SK-N-SH (cell line): ENCODE measurements around the gene COPS3. TPM values are rescaled to one million over a fixed set of nuclear protein-coding genes. Genes with fewer than 3 reads are reported as not detected.
A peak's percentile ranks its signal among the peaks of the same experiment; 100 is the strongest.

Experiments used
- CTCF ChIA-PET: fragments of 300-600, 350-600 bp; formaldehyde crosslinking; extraction: SDS; loops from one replicate; lab custom pipeline; 2021; lab: Yijun Ruan, JAX
- POLR2A ChIA-PET: fragments of 350-600 bp; sonication (Branson Sonifier 250); formaldehyde crosslinking; extraction: SDS; loops from one replicate; lab custom pipeline; 2020; ENCODE audit warnings: antibody characterized with exemption, inconsistent platforms; lab: Yijun Ruan, JAX
- DNase-seq: peaks from one replicate; pipeline ENCODE4 v3.0.0; 2012
- H2AFZ ChIP-seq: fragments of 200-600 bp; sonication (generic); 2 replicates; pipeline ENCODE4 v1.8.1; 2016; ENCODE audit warnings: antibody characterized with exemption, mild to moderate bottlenecking, low read depth
- H3F3A ChIP-seq: fragments of 200-600 bp; sonication (generic); replicated peaks from 2 replicates; pipeline ENCODE3; 2016; ENCODE audit warnings: antibody characterized with exemption, mild to moderate bottlenecking; ENCODE audit not compliant: insufficient read depth
- H3K27ac ChIP-seq, 2 experiments: fragments of 200-500 bp in 1 of 2; fragments of 200-600 bp in 1 of 2; sonication (Bioruptor generic) in 1 of 2; sonication (generic), shearing (Covaris generic) in 1 of 2; 2 replicates each; pipeline versions ENCODE4 v1.5.1 to v1.6.1; 2014 to 2016; ENCODE audit warnings: low read depth in 2 of 2, inconsistent platforms in 1 of 2, low read length in 1 of 2, mild to moderate bottlenecking in 1 of 2, mixed read lengths in 1 of 2
- H3K27me3 ChIP-seq: fragments of 200-600 bp; sonication (generic), shearing (Covaris generic); 2 replicates; pipeline ENCODE4 v1.6.1; 2016; ENCODE audit warnings: mixed run types; ENCODE audit not compliant: insufficient read depth
- H3K36me3 ChIP-seq, 2 experiments: fragments of 200-500 bp in 1 of 2; fragments of 200-600 bp in 1 of 2; sonication (Bioruptor generic) in 1 of 2; sonication (generic) in 1 of 2; replicated peaks in 1 of 2; 2 replicates each; pipeline versions ENCODE3 to v1.5.1; 2014 to 2016; ENCODE audit warnings: low read length in 1 of 2, mild to moderate bottlenecking in 1 of 2; ENCODE audit not compliant: insufficient read depth in 2 of 2, control insufficient read depth in 1 of 2
- H3K4me1 ChIP-seq, 2 experiments: fragments of 200-500 bp in 1 of 2; fragments of 200-600 bp in 1 of 2; sonication (Bioruptor generic) in 1 of 2; sonication (generic), shearing (Covaris generic) in 1 of 2; 2 replicates each; pipeline versions ENCODE4 v1.5.1 to v1.6.1; 2014 to 2016; ENCODE audit warnings: low read depth in 1 of 2, low read length in 1 of 2, mixed run types in 1 of 2; ENCODE audit not compliant: insufficient read depth in 2 of 2, control insufficient read depth in 1 of 2
- H3K4me2 ChIP-seq: fragments of 200-600 bp; sonication (generic), shearing (Covaris generic); 2 replicates; pipeline ENCODE4 v1.6.1; 2017; ENCODE audit warnings: mixed run types
- H3K4me3 ChIP-seq, 2 experiments: fragments of 200-500 bp in 1 of 2; fragments of 200-600 bp in 1 of 2; sonication (Bioruptor generic) in 1 of 2; sonication (generic), shearing (Covaris generic) in 1 of 2; 2 replicates each; pipeline versions ENCODE4 v1.5.1 to v1.8.1; 2014 to 2016; ENCODE audit warnings: low read depth in 2 of 2, inconsistent platforms in 1 of 2, low read length in 1 of 2, mild to moderate bottlenecking in 1 of 2, mixed read lengths in 1 of 2, moderate library complexity in 1 of 2
- H3K79me2 ChIP-seq: fragments of 200-600 bp; sonication (generic); 2 replicates; pipeline ENCODE4 v1.8.1; 2017; ENCODE audit warnings: mild to moderate bottlenecking; ENCODE audit not compliant: insufficient read depth
- H3K9ac ChIP-seq: fragments of 200-600 bp; sonication (generic); 2 replicates; pipeline ENCODE4 v1.6.1; 2017; ENCODE audit warnings: mixed run types
- H3K9me2 ChIP-seq: fragments of 200-600 bp; sonication (generic); 2 replicates; pipeline ENCODE4 v1.6.1; 2017; ENCODE audit warnings: mixed run types
- H3K9me3 ChIP-seq: fragments of 200-600 bp; sonication (generic); 2 replicates; pipeline ENCODE4 v1.6.1; 2017; ENCODE audit warnings: mixed run types, mild to moderate bottlenecking, moderate library complexity
- H4K20me1 ChIP-seq: fragments of 200-600 bp; sonication (generic); 2 replicates; pipeline ENCODE4 v1.6.1; 2017; ENCODE audit warnings: mild to moderate bottlenecking, mixed run types; ENCODE audit not compliant: insufficient read depth
- CHD2 ChIP-seq: fragments of 150-350 bp; IDR thresholded peaks from 2 replicates; pipeline ENCODE4 v1.6.1; 2018; ENCODE audit warnings: low read length; ENCODE audit not compliant: partially characterized antibody
- CTCF ChIP-seq: fragments of 200-600 bp; sonication (generic); IDR thresholded peaks from 2 replicates; pipeline ENCODE4 v1.6.1; 2017; ENCODE audit warnings: antibody characterized with exemption, mild to moderate bottlenecking, moderate library complexity
- ELF1 ChIP-seq: IDR thresholded peaks from 2 replicates; pipeline ENCODE4 v1.4.0; 2012
- EP300 ChIP-seq, 2 experiments: IDR thresholded peaks; 2 replicates each; pipeline versions ENCODE4 v1.4.0 to v1.6.1; 2012; ENCODE audit warnings: borderline replicate concordance in 1 of 2, low read depth in 1 of 2, low read length in 1 of 2
- FOXM1 ChIP-seq: IDR thresholded peaks from 2 replicates; pipeline ENCODE4 v1.4.0; 2012; ENCODE audit warnings: low read depth, mild to moderate bottlenecking
- GATA2 ChIP-seq: sonication (generic); formaldehyde crosslinking; IDR thresholded peaks from 2 replicates; pipeline ENCODE4 v1.5.0; 2020; ENCODE audit warnings: mild to moderate bottlenecking, missing genetic modification reagents
- JUND ChIP-seq: IDR thresholded peaks from 2 replicates; pipeline ENCODE4 v1.4.0; 2012
- MAX ChIP-seq: IDR thresholded peaks from 2 replicates; pipeline ENCODE4 v1.4.0; 2012; ENCODE audit warnings: low read depth
- MEF2A ChIP-seq: IDR thresholded peaks from 2 replicates; pipeline ENCODE4 v1.4.0; 2012; ENCODE audit warnings: low read depth, borderline replicate concordance
- MXI1 ChIP-seq: IDR thresholded peaks from 2 replicates; pipeline ENCODE4 v1.6.1; 2012; ENCODE audit warnings: mild to moderate bottlenecking, low read depth, low read length, improper control_type of control experiment
- NFIC ChIP-seq: IDR thresholded peaks from 2 replicates; pipeline ENCODE4 v1.4.0; 2012; ENCODE audit warnings: borderline replicate concordance
- NRF1 ChIP-seq: IDR thresholded peaks from 2 replicates; pipeline ENCODE4 v1.6.1; 2012; ENCODE audit warnings: low read depth, mild to moderate bottlenecking, low read length
- RAD21 ChIP-seq: IDR thresholded peaks from 2 replicates; pipeline ENCODE4 v1.6.1; 2012; ENCODE audit warnings: mild to moderate bottlenecking, low read length
- RCOR1 ChIP-seq: fragments of 150-350 bp; IDR thresholded peaks from 2 replicates; pipeline ENCODE4 v1.6.1; 2017; ENCODE audit warnings: antibody characterized with exemption, low read length
- RFX5 ChIP-seq: IDR thresholded peaks from 2 replicates; pipeline ENCODE4 v1.6.1; 2012; ENCODE audit warnings: mild to moderate bottlenecking, improper control_type of control experiment, low read length
- RXRA ChIP-seq: IDR thresholded peaks from 2 replicates; pipeline ENCODE4 v1.4.0; 2012; ENCODE audit warnings: low read depth, mild to moderate bottlenecking, borderline replicate concordance
- SIN3A ChIP-seq: IDR thresholded peaks from 2 replicates; pipeline ENCODE4 v1.6.1; 2012; ENCODE audit warnings: low read depth, mild to moderate bottlenecking, low read length, moderate library complexity, borderline replicate concordance
- SMC3 ChIP-seq: IDR thresholded peaks from 2 replicates; pipeline ENCODE4 v1.6.1; 2012; ENCODE audit warnings: low read depth, low read length, improper control_type of control experiment
- TCF12 ChIP-seq: IDR thresholded peaks from 2 replicates; pipeline ENCODE4 v1.4.0; 2012
- TEAD4 ChIP-seq: IDR thresholded peaks from 2 replicates; pipeline ENCODE4 v1.4.0; 2012; ENCODE audit warnings: mild to moderate bottlenecking, borderline replicate concordance; ENCODE audit not compliant: insufficient read depth
- USF1 ChIP-seq: IDR thresholded peaks from 2 replicates; pipeline ENCODE4 v1.4.0; 2012; ENCODE audit warnings: low read depth, borderline replicate concordance
- USF2 ChIP-seq: fragments of 150-350 bp; IDR thresholded peaks from 2 replicates; pipeline ENCODE4 v1.6.1; 2017; ENCODE audit warnings: antibody characterized with exemption, low read length, low read depth, borderline replicate concordance
- ZBTB33 ChIP-seq: IDR thresholded peaks from 2 replicates; pipeline ENCODE4 v1.4.0; 2012; ENCODE audit warnings: low read depth, borderline replicate concordance
- WGBS: methylation state at CpG from one replicate; pipeline ENCODE4 v1.1.6; 2017; ENCODE audit warnings: low lambda C conversion rate; 5-methylcytosine and 5-hydroxymethylcytosine counted together
- polyA plus RNA-seq, 3 experiments: library from polyadenylated mRNA; depleted of rRNA; stranded (reverse); fragments of >200 nt; gene quantifications; 2 replicates each; pipeline ENCODE4 v1.2.3, GENCODE V29; 2012
- TF ChIP-seq, protein P1 (sequence below): IDR thresholded peaks from 2 replicates; pipeline ENCODE4; 2012
- TF ChIP-seq, protein P2 (sequence below): fragments of 150-350 bp; IDR thresholded peaks from 2 replicates; pipeline ENCODE4 v1.6.1; 2016; ENCODE audit warnings: mild to moderate bottlenecking, low read depth, low read length

Gene COPS3
- polyA plus RNA-seq, 1 of the 3 experiments (the other 2 are of a cell fraction): 64.8 TPM

GRCh38 chr17:17237026-17237799, 43.8 kb downstream of the COPS3 start, which contains the start of gene FLCN:
Gene FLCN, minus strand, starts transcription at chr17:17237168. Its CDS starts 9,031 bp downstream, at chr17:17228137.
- H3K9ac ChIP-seq: peak within 1 kb of the TSS; percentile 96
- H3K4me2 ChIP-seq: peak within 1 kb of the TSS; percentile 99
- no peaks in the 10 kb centered on the region for H3F3A ChIP-seq
- ChIA-PET CTCF (interaction anchor here (1.3 kb wide), 1 partner anchor 239 kb away, joined by 5 read pairs; no protein-coding TSS in a partner anchor), POLR2A (interaction anchor here (1.0 to 1.3 kb wide), 3 partner anchors 30 to 150 kb away, joined by 3 to 5 read pairs (median 3); no protein-coding TSS in a partner anchor)
- no peaks in the 10 kb centered on the region for H3K9me2 ChIP-seq
- peaks cover 0 to 3% of the 10 kb centered on the region in 2 experiments for H3K36me3 ChIP-seq
- H3K9me3 ChIP-seq: no peaks in the 10 kb centered on the region
- DNase-seq: peak; percentile 96
- peak within 1 kb of the TSS; percentile 80 to 100 for H3K4me3 ChIP-seq
- WGBS: under 1% methylated on average over 36 of the region's 53 CpGs
- H3K4me1 ChIP-seq: peaks cover 4 to 12% of the 10 kb centered on the region in 2 experiments; a peak in 3 of 4 replicates
- H2AFZ ChIP-seq: peak within 1 kb of the TSS; percentile 99
- peak within 1 kb of the TSS; percentile 87 to 96 for H3K27ac ChIP-seq
- H4K20me1 ChIP-seq: peaks cover 21% of the 10 kb centered on the region
- H3K79me2 ChIP-seq: peaks cover 46% of the 10 kb centered on the region
- H3K27me3 ChIP-seq: no peaks in the 10 kb centered on the region
- TF ChIP-seq, protein P1, sequence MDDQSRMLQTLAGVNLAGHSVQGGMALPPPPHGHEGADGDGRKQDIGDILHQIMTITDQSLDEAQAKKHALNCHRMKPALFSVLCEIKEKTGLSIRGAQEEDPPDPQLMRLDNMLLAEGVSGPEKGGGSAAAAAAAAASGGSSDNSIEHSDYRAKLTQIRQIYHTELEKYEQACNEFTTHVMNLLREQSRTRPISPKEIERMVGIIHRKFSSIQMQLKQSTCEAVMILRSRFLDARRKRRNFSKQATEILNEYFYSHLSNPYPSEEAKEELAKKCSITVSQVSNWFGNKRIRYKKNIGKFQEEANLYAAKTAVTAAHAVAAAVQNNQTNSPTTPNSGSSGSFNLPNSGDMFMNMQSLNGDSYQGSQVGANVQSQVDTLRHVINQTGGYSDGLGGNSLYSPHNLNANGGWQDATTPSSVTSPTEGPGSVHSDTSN: no peak
- TF ChIP-seq CHD2 (peak; percentile 19), RCOR1 (no peak), USF2 (peak; percentile 87), RFX5 (no peak), FOXM1 (no peak), MEF2A (no peak), MAX (peak; percentile 83), USF1 (peak; percentile 98), TEAD4 (no peak), NRF1 (peak; percentile 69), EP300 (IDR thresholded peaks at IDR 0.05; ENCODE audit: borderline replicate concordance in 1 of 2, low read depth in 1 of 2, low read length in 1 of 2) (peak in 1 of 2 experiments; percentile 78; a peak in 1 of 4 replicates), RAD21 (no peak), NFIC (no peak), TCF12 (no peak), ZBTB33 (no peak), GATA2 (CRISPR knock-in tag) (no peak), SMC3 (no peak), SIN3A (peak; percentile 43; the same call in 1 of the 2 replicates), RXRA (no peak), ELF1 (peak; percentile 56), JUND (peak; percentile 61; the same call in 1 of the 2 replicates), MXI1 (peak; percentile 82), CTCF (no peak)
- TF ChIP-seq, protein P2, sequence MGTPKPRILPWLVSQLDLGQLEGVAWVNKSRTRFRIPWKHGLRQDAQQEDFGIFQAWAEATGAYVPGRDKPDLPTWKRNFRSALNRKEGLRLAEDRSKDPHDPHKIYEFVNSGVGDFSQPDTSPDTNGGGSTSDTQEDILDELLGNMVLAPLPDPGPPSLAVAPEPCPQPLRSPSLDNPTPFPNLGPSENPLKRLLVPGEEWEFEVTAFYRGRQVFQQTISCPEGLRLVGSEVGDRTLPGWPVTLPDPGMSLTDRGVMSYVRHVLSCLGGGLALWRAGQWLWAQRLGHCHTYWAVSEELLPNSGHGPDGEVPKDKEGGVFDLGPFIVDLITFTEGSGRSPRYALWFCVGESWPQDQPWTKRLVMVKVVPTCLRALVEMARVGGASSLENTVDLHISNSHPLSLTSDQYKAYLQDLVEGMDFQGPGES: peak; percentile 6; the same call in 1 of the 2 replicates
